Activated CD4-positive, CD25-positive, alpha-beta regulatory T cell treated with anti-CD3 and anti-CD28 coated beads, Interleukin-2, amount 50 U/mL, for 24 hours (primary cell): ENCODE measurements around the gene ARF3.
A peak's percentile ranks its signal among the peaks of the same experiment; 100 is the strongest.
"Not testable (repeated sequence)": the region's sequence is repeated elsewhere in the genome, so short reads cannot be mapped to it uniquely, and the experiment has no call there.

Experiments used
- ATAC-seq, 2 donors: fragments of 150-1000 bp; cut with Tn5 transposase; one replicate each; pipeline ENCODE4 v1.10.0; 2021; ENCODE audit warnings: mild to moderate bottlenecking in 1 of 2, moderate library complexity in 1 of 2

ARF3 gene

DNA sequence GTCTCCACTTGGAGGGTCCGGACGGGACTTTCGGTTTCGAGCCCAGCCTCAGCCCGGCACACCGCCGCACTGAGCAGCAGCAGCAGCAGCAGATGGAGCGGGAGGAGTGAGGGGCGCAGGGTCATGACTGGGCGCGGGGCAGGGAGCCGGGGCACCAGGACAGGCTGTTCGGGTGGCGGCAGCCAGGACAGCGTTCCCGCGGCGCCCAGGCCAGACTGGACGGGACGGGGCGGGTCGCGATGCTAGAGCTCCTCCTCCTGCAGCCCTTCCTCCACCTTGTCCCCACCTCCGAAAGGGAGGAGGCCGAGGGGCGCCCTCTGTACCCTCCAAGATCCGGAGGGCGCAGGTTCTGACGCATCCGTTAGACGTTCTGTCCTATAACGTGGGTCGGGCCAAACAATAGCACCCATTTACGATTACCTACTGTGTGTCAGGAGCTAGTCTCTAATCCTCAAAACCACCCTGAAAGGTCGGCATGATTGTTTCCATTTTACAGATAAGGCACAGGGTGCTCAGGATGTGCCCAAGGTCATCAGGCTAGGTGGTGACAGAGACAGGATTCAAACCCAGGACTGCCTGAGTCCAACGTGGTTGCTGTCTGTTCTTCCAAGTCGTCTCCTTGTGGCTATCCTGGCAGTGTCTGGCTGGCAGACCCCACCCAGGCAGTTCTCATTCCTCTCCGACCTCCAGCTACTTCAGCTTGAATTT, 31.8 kb downstream of the ARF3 start, which contains the start of gene FKBP11:
Gene FKBP11, minus strand, starts transcription at position 189 of the 708 bp plus-strand sequence. Its CDS starts 64 bp downstream, at position 125.
- ATAC-seq, result peak; percentile 89 to 91

GRCh38 chr12:48924617-48925303, 32.5 kb downstream of the ARF3 start:
- ATAC-seq, result peak; percentile 75 to 79

DNA sequence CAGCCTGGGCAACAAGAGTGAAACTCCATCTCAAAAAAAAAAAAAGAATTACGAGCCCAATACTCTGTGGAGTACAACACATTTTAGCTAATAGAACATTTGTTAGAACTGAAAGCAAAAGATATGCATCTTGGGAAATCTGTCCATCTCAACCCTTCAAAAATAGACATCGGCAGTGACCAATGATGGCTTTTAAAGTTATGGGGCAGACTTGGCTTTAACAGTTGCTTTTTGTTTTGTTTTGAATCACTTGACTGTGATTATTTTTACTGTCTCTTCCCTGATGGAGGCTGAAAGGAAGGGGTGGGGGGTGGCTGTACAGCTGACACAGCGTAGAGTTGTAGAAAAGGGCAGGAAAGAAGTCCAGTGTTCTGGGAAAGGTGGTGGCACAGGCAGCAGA, 34.2 kb downstream of the ARF3 start:
- ATAC-seq, result no peak

DNA sequence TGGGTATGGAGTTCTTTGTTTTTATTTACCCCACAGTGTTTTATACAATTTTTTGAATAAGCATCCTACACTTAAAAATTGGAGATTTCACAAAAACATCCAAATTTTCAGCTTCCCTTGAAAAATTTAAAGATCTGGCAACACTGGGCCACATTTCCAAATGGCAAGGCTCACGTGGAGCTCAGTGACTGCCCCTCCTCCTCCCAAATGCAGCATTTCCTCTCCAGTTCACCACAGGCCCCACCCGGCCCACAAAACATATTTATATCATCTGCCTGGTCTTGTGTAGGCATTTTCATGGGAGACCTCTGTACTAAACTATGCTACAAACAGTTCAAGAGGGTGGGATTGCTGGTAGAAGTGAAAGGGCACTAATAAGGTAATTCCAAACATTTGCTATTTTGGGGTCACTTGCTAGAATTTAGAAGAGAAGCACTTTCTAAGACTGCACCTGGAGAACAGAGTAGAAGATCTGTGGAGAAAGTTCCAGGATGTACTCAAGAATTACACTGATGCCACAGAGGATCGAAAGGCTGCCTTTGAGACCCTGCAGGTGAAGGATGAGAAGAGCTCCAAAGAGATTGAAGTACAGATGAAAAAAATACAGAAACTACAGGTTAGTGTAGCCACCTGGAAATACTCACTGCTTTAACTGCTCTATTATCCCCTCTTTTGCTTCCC, 39.3 kb downstream of the ARF3 start:
- peak; percentile 53 to 71 for ATAC-seq

GRCh38 chr12:48910196-48910595, 47.1 kb downstream of the ARF3 start:
- ATAC-seq, result no peak

GRCh38 chr12:48909698-48910097, 47.6 kb downstream of the ARF3 start:
- ATAC-seq, result not testable (repeated sequence)

GRCh38 chr12:48907245-48907644, 50.0 kb downstream of the ARF3 start:
- no peak for ATAC-seq

GRCh38 chr12:48903982-48904411, 53.3 kb downstream of the ARF3 start:
- ATAC-seq, result peak; percentile 94 to 95

GRCh38 chr12:48903363-48903981, 53.8 kb downstream of the ARF3 start:
- ATAC-seq, result no peak

DNA sequence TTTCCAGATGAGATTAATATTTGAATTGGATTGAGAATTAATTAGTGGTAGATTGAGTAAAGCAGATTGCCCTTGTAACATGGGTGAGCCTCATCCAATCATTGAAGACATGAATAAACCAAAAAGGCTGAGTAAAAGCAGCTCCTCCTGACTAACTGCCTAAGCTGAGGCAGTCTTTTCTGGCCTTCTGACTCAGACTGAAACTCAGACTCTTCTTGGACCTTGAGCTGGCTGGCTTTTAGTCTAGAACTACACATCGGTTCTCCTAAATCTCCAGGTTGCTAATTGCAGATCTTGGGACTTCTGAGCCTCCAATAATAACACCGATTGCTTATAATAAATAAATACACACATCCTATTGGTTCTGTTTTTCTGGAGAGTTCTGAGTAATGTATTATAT, 56.0 kb downstream of the ARF3 start:
- peak; percentile 56 to 68 for ATAC-seq

DNA sequence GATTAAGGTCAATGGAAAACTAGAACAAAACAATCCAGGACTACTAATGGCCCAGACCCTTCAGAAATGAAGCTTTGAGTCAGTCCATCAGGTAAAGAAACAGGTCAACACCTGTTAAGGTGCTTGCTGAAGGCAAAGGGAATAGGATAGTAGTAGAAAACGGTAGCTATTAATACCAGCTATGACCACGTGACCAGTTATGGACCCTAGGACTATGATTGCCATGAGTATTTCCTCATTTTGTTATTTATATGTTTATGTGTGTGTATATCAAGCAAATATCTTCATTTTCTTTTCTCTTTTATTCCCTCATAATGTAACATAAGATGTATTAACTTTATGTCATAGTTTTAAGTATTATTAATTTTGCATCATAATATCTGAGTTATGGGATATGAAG, 57.6 kb downstream of the ARF3 start:
- no peak for ATAC-seq

DNA sequence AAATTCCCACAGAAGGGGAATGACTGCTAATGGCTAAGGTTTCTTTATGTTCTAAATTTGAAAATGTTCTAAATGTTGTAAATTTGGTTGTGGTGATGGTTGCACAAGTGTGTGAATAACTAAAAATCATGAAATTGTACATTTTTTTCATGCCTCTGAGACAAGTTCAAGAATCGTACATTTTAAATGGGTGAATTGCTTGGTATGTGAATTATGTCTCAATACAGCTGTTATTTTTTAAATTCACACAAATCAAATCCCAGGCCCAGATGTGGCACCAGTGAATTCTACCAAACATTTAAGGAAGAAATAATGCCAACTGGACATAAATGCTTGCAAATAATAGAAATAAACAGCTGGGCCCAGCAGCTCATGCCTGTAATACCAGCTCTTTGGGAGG, 63.0 kb downstream of the ARF3 start:
- ATAC-seq, result no peak

GRCh38 chr12:48890657-48891418, 66.4 kb downstream of the ARF3 start:
- peak; percentile 95 to 96 for ATAC-seq

- no peak for ATAC-seq
Measured at GRCh38 chr12:48889679-48890078, 67.6 kb downstream of the ARF3 start.
